ENCODE data around the gene PRKN. TPM values are rescaled to one million over a fixed set of nuclear protein-coding genes. Genes with fewer than 3 reads are reported as not detected.

The PRKN gene
- total and polyA plus RNA-seq, 9 of the 15 experiments (the other 6 are each of a cell fraction or from before 2014, with no cell fraction given): 0.03 to 0.96 (median 0.15) TPM; not detected in 2

- no peak for TF ChIP-seq ZNF511 (CRISPR knock-in tag; IDR thresholded peaks at IDR 0.05)
- no peak for TF ChIP-seq E4F1 (CRISPR knock-in tag; IDR thresholded peaks at IDR 0.05; ENCODE audit: borderline replicate concordance)
- no peak for TF ChIP-seq FUS (optimal IDR thresholded peaks at IDR 0.05; ENCODE audit: low read depth, low read length)
- no peak for TF ChIP-seq POLR3A (IDR thresholded peaks at IDR 0.05; ENCODE audit: borderline replicate concordance, extremely low read depth, insufficient read depth, insufficient read length)
- TF ChIP-seq NFIC (IDR thresholded peaks at IDR 0.05): no peak
- no peak for TF ChIP-seq ZNF780A (CRISPR knock-in tag; IDR thresholded peaks at IDR 0.05)
Observed at GRCh38 chr6:162173466-162173865, 554.1 kb downstream of the PRKN start (continued).

- 3% methylated on average over 9 of the region's 9 CpGs for WGBS (ENCODE audit: insufficient coverage, low coverage, missing lambda C conversion rate)
- intact Hi-C loops (cut with micrococcal nuclease): no loop called here
Observed at GRCh38 chr6:162165479-162165878, 562.1 kb downstream of the PRKN start.

More at GRCh38 chr6:162165479-162165878, 562.1 kb downstream of the PRKN start:
- FAIRE-seq (no peak), DNase-seq (ENCODE audit: extremely low read depth in 1 of 4, low spot score in 3 of 4) (no peak), ATAC-seq (no peak)
- no peaks in the 10 kb centered on the region for H3K79me2 ChIP-seq (ENCODE audit: control insufficient read depth, insufficient read depth, low read length)
- H2AFZ ChIP-seq (ENCODE audit: low read depth, low read length): no peak overlapping the region
- no peaks in the 10 kb centered on the region for H3K9me3 ChIP-seq (replicated peaks; ENCODE audit: control insufficient read depth, insufficient read depth, low read depth, low read length)
- H3K36me3 ChIP-seq (ENCODE audit: control insufficient read depth, insufficient read depth, low read length): no peaks in the 10 kb centered on the region
- no peak overlapping the region for H3K27ac ChIP-seq (ENCODE audit: extremely low read depth, low read depth, low read length)
- H3K4me1 ChIP-seq (replicated peaks in 1 of 2; ENCODE audit: control insufficient read depth in 2 of 2, insufficient read depth in 2 of 2, low read length in 2 of 2): no peaks in the 10 kb centered on the region
- no peaks in the 10 kb centered on the region for H3K9me1 ChIP-seq (ENCODE audit: control insufficient read depth, insufficient read depth, low read length)
- CTCF ChIA-PET (ENCODE audit: low intra/inter-chr PET ratio): no interaction called here
- no peak overlapping the region for H3K4me2 ChIP-seq (ENCODE audit: insufficient read depth, low read length)
- no peak overlapping the region for H3K4me3 ChIP-seq
- no TSS peak for BruUV-seq (replicated peaks)
- no peak overlapping the region for H3K9ac ChIP-seq (ENCODE audit: insufficient read depth in 1 of 2, low read depth in 2 of 2, low read length in 2 of 2)
- no peaks in the 10 kb centered on the region for H3K27me3 ChIP-seq (ENCODE audit: control insufficient read depth in 2 of 2, insufficient read depth in 2 of 2, low read length in 2 of 2)
- TF ChIP-seq ZNF589 (CRISPR knock-in tag; IDR thresholded peaks at IDR 0.05; ENCODE audit: low read depth) (no peak), DPF2 (IDR thresholded peaks at IDR 0.05) (no peak), NEUROD1 (IDR thresholded peaks at IDR 0.05; ENCODE audit: borderline replicate concordance, low read depth, low read length, partially characterized antibody) (no peak), PRDM10 (IDR thresholded peaks at IDR 0.05; ENCODE audit: partially characterized antibody) (no peak), NR2C1 (IDR thresholded peaks at IDR 0.05) (no peak), NR2C1 (tag; IDR thresholded peaks at IDR 0.05) (no peak)
- H4K20me1 ChIP-seq (replicated peaks; ENCODE audit: control insufficient read depth, insufficient read depth, low read length): no peaks in the 10 kb centered on the region
- in situ Hi-C loops (cut with MboI): no loop called here
- POLR2A ChIA-PET: no interaction called here
